H54 (cell line): Measurements from ENCODE around the gene EEFSEC.

Experiments used
- DNase-seq: peaks from one replicate; pipeline ENCODE4 v3.0.0; 2011; ENCODE audit warnings: low spot score, mixed read lengths; ENCODE audit not compliant: insufficient read length
- FAIRE-seq: peaks from 3 replicates; lab custom pipeline; 2011; peaks lifted over from hg19 to GRCh38; lab: Jason Lieb, UNC
- POLR2A ChIP-seq: IDR thresholded peaks from 2 replicates; pipeline ENCODE4 v1.6.1; 2011; ENCODE audit warnings: low read depth, mild to moderate bottlenecking, low read length

The EEFSEC gene

DNA sequence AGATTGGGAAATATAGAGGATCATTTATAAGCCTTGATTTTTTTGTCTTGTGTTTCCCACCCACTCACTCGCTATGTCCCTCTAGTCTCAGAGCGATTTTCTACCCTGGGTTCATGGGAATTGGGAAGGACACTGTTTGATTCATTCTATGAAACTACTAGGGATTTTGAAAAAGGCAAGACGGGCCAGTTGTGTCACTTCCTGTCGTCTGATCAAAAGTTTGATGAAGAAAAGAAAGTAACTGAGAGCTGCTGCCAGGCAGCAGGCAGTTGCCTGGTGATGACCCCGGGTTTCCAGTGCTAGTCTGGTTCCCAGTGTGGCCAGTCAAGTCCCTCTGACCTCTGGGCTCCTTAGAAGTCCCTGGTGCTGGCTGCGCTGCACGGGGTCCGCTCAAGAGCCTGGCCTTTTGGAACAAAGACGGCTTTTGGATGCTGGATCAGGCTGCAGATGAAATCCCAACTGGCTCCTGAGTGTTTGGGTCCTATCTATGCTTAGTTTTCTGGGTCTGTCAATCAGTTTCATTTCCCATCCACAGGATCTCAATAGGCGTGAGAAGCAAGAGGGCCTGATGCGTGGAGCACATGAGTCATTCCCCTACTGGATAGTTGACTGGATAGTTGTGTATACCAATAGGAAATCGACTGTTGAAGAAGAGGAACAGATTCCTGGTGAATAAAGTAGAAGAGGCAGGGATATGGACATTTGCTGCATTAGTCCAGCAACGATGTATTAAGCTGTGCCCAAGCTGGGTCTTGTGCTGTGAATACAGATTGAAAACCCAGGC lies 89.7 kb downstream of the EEFSEC start:
- no peak for FAIRE-seq
- no peak for TF ChIP-seq POLR2A
- no peak for DNase-seq

DNA sequence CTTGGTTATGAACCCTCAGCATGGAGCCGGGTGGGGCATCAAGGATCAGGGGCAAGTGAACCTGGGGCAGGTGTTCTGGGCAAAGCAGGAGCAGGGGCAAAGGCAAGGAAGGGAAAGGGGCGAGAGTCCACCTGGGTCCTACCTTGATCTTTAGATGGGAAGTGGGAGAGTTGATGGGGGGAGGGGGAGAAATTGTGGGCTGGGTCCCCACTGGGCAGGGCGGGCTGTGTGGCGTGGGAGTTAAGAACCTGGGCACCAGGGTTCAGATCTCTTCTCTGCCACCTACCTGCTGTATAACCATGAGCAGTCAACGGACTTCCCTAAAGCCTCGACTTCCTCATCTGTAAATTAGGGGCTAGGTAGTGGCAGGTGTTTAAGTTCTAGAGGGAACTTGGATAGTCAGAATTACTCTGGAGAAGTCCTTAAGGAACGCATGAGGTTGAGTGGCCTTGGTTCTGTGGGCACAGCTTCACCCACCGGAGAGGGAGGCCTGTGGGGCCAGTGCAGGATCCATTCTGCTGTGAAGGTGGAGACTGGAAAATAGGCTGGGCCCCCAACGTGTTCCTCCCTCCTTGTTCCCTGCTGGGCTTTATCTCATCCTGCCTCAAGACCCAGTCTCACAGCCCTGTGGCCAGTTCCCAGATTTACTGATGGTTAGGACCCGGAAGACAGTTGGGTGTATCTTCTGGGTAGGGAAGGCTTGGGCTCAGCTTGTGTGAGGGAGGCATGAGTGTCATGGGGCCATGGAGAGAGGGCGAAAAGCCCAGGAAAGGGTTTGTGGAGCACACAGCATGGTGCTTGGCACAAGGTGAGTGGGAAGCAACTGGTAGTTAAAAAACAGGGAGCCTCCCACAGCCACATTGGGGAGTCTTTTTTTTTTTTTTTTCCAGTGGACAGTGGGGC lies 90.6 kb downstream of the EEFSEC start:
- DNase-seq, result no peak
- no peak for FAIRE-seq
- no peak for TF ChIP-seq POLR2A

DNA sequence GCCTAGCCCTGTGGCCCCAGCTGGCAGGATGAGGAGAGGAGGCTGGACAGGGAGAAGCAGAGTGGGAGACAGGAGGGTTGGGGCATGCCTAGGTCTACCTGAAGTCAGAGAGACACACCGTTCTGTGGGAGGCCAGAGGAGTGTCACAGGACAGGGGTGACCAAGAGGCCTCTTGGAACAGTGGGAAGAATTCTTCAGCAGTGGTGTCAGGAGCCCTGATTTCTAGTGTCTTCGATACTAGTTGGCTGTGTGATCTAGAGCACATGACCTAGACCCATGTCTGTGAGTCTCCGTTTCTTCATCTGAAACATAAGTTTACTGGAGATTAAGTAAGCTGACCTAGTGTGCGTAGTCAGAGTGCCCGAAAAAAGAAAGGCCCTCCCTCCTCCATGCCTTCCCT lies 92.2 kb downstream of the EEFSEC start:
- no peak for DNase-seq
- FAIRE-seq, result no peak
- no peak for TF ChIP-seq POLR2A

DNA sequence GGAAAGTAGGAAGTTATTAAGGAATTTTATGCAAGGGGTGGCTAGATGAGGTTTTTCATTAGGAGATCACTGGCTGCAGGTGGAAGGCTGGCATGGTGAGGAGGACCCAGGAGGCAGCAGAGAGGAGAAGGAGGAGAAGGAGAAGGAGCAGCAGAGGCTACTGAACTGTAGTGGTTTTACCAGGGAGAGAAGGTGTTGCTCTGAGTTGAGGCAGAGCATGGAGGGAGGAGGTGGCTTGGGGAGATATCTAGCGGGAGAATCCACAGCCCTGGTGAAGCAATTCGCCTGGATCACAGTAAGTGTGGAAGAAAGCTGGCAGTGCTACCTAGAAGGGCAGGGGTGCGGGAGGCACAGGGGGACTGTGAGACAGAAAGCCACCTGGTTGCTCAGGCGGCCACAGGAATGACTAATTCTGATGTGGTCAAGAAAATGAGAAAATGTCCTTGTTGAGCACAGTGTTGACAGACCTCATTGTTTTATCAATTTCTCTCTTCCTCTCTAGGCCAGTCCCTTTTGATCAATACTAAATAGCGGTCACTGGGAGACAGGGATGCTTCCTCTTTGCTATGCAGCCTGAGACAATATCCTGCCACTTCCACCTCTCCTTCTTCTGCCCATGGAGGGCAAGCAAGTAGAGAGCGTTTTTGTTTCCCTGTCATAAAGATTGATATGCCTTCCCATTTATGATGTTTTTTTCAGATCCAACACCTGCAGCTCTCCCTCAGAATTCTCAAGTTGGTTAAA lies 94.6 kb downstream of the EEFSEC start:
- TF ChIP-seq POLR2A, result no peak
- no peak for FAIRE-seq
- no peak for DNase-seq

DNA sequence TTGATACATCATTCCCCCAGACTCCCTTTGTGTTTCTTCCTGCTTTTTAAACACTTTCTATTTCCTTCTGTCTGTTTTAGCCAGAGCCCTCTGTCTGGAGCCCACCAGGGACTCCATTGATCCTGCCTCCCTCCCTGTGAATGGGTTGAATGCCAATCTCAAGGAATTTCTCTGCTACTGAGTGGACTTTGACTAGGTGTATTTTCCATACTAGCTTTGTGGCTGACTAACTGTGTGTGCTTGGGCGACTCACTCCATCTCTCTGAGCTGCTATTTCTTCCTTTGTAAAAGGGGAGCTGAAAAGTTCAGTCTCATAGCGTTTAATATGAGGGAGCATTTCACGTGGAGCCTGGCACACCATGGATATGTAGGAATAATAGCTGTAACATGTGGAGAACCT lies 98.8 kb downstream of the EEFSEC start:
- TF ChIP-seq POLR2A, result no peak
- no peak for FAIRE-seq
- DNase-seq, result no peak

DNA sequence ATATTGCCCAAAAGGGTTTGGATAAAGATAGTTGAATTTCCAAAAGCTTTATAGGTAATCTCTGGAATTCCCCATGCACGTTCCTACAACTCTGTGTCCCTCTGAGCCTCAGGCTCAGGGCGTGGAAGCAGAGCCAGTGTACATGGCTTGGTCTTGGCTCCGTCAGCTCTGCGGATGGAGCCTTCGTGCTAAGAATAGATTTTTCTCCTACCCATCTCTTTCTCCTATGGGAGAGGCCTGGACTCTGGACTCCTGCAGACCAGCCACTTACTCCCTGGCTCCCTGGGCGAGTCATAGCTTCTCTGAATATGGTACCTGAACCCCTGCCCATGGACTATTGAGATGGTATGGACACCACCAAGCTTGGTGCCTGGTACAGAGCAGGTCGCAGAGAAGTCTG lies 99.9 kb downstream of the EEFSEC start:
- DNase-seq (no peak), FAIRE-seq (no peak)
- TF ChIP-seq POLR2A, result no peak

DNA sequence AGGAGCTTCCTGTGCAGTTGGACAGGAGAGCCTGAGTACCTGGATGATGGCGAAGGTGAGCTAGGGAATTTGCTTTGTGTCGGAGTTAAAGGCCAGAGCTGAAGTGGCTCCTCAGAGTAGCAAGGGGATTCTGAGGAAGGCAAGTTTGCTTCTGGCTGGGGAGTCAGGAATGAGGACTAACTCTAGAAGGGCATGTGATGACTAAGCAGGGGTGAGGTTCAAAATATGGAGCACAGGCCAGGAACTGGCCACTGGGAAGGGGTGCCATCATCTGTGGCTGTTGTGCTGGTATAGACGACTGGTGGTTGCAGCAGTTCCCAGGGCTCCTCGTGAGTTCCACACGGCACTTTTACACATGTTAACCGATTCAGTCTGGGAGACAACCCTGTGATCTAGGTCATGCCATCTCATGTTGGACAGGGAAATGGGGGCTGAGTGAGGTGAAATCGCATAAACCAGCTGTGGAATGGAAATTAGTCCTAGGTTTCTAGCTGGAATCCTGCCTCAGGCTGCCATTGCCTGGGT lies 100.8 kb downstream of the EEFSEC start:
- no peak for FAIRE-seq
- no peak for TF ChIP-seq POLR2A
- no peak for DNase-seq

DNA sequence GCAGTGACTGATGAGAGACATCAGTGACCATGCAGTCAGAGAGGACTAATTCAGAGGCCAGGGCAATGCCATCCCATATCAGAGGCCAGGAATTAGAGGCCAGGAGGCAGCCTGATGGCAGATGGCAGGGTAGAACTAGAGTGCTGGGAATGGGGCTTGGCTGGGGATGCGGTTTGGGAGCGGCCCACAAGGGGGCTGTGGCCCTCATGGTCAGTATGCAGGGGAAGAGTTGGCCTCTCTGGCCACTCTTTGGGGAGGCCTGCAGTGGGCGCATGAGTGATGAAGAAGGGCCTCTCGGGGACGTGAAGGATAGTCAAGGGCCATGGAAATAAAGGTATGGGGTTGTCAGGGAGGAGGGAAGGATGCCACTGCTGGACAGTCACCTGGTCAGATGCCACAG lies 101.7 kb downstream of the EEFSEC start:
- no peak for TF ChIP-seq POLR2A
- DNase-seq, result no peak
- no peak for FAIRE-seq

DNA sequence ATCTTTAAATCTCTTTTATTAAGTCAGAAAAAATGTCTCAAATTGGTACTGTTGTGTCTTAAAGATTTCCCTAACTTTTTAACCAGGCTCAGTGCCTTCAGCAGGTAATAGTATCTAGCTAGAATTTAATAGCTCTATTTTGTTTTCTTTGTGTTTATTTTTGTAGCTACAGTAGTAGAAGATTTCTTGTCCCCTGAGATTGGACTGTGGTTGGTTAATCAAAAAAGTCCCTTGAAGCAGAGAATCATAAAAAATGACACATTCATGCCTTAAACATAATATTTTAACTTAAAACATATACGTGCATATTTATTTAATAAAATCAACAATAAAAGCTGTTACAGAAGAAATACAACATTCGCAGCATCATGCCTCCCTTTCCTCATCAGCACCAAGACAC lies 102.8 kb downstream of the EEFSEC start:
- DNase-seq (no peak), FAIRE-seq (no peak)
- no peak for TF ChIP-seq POLR2A

DNA sequence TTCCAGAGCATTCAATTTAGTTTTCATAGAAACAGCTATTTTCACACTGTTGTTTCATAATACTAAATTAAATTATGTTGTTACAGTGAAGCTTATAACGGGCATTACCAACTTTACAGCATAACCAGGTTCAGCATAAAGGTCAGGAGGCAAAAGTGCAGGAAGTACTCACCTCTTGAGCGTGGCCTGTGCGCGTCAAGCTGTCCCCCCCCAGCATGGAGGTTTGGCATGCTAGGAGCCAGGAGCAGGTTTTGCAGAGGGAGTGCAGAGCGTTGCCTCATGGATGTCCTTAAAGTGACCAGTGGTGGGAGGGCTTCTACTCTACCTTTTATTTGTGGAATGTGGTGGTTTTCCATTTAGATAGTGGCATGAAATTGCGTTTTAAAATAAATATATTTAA lies 104.4 kb downstream of the EEFSEC start:
- no peak for DNase-seq
- FAIRE-seq, result no peak
- no peak for TF ChIP-seq POLR2A

DNA sequence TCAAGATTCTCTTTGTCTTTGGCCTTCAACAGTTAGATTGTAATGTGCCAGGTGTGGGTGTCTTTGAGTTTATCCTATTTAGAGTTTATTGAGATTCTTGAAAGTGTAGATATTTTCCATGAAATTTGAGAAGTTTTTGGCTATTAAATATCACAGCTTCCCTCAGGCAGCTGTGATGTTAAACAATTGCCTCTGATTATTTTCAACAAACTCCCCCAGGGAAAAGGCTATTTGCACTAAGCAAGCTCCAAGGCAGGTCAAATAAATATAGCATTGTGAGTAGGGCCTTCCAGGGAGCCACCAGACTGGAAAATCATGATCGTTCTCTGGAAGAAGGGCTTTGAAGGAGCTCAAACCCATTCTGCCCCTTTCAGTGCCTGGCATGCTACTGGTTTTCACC lies 107.0 kb downstream of the EEFSEC start:
- FAIRE-seq (no peak), DNase-seq (no peak)
- TF ChIP-seq POLR2A, result no peak

DNA sequence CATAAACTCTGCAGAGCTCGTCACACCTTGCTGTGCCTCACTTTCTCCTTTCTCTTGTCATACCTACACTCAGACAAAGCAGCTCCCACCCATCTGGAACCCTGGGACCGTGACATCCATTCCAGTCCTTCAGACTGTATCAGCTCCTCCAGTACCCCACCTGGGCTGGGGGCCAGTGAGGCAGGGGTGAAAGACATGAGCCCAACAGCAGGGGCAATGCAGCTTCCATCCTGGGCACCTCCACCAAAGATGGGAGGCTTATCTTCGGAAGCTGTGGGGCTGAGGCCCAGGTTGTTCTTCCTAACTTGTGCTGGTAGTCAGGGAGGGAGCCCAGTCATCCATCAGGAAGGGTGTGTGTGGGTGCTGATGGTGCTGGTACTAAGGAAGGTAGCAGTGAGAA lies 109.2 kb downstream of the EEFSEC start:
- no peak for TF ChIP-seq POLR2A
- no peak for FAIRE-seq
- no peak for DNase-seq

DNA sequence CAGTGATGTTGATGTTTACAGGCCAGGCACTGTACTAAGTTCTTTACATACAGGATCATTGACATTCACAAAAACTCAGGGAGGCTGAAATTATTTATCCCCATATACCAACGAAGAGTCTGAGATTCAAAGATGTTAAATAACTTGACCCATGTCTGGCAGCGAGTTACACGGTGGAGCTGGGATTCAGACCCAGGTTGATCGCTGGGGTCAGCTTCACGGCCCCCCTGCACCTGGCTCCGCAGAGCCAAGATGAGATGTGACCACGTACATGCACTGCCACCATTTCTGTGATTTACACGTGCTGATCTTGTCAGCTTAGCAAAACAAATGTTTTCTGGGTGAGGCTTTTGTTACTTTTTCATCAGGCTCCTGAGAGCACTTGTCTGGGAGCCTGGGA lies 109.8 kb downstream of the EEFSEC start:
- TF ChIP-seq POLR2A, result no peak
- FAIRE-seq, result no peak
- no peak for DNase-seq

DNA sequence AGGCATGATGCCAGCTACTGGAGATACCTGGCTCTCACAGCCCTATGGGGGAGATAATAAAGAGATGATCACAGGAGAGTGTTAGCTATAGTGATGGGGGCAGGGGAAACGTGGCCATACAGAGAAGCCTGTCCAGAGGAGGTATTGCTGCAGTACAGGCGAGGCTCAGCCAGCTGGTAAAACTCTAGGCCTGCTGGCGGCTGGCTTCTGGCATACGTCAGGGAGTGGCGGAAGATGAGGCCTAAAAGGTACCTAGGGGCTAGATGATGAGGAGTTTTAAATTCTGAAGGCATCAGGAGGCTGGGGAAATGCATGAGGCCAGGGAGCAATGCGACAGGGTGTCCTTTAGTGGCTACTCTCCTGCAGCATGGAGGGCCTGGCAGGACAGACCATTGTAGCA lies 110.7 kb downstream of the EEFSEC start:
- TF ChIP-seq POLR2A, result no peak
- FAIRE-seq, result no peak
- no peak for DNase-seq

DNA sequence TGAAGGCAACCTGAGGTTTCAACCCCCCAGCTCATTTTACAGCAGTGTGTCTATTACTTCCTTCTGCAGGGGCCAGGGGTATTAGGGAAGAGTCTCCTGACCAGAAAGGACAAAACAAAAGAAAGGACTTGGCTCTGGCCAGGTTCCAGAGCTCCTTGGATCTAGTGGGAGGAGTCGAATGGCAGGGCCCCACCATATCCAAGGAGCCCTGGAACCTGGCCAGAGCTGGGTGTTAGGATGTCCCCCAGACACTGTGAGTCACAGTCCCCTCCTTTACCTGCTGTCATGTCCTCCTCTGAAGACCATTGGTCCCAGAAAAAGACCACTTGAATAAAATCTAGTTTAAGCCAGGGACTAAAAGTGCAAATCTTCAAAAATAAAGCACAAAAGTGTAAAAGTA lies 113.2 kb downstream of the EEFSEC start:
- FAIRE-seq, result no peak
- no peak for TF ChIP-seq POLR2A
- DNase-seq, result no peak
